Activated CD4-positive, alpha-beta memory T cell treated with anti-CD3 and anti-CD28 coated beads for 36 hours (primary cell): ENCODE data around the gene NDUFA5. TPM values are rescaled to one million over a fixed set of nuclear protein-coding genes. Genes with fewer than 3 reads are reported as not detected.

Experiments
- CTCF ChIA-PET: fragments of 350-600 bp; sonication (Branson Sonifier 250); formaldehyde crosslinking; loops from one replicate; lab custom pipeline; 2021; ENCODE audit warnings: antibody characterized with exemption, inconsistent platforms; lab: Charles Lee
- POLR2A ChIA-PET: fragments of 350-600 bp; sonication (Branson Sonifier 250); formaldehyde crosslinking; loops from one replicate; lab custom pipeline; 2021; ENCODE audit warnings: antibody characterized with exemption; lab: Charles Lee
- DNase-seq: peaks from one replicate; pipeline ENCODE4 v3.0.0-alpha.2; 2020
- H3K27ac Mint-ChIP-seq: one replicate; pipeline ENCODE4 v1.8.0; 2021; ENCODE audit warnings: mixed read lengths
- H3K27me3 Mint-ChIP-seq: one replicate; pipeline ENCODE4 v1.8.0; 2021; ENCODE audit warnings: mixed read lengths
- H3K36me3 Mint-ChIP-seq: one replicate; pipeline ENCODE4 v1.8.0; 2021; ENCODE audit warnings: mixed read lengths
- H3K4me1 Mint-ChIP-seq: one replicate; pipeline ENCODE4 v1.8.0; 2021; ENCODE audit warnings: low read depth, mixed read lengths
- H3K4me3 Mint-ChIP-seq: one replicate; pipeline ENCODE4 v1.8.0; 2021; ENCODE audit warnings: mild to moderate bottlenecking, mixed read lengths
- H3K9me3 Mint-ChIP-seq: one replicate; pipeline ENCODE4 v1.8.0; 2021; ENCODE audit warnings: mixed read lengths
- intact Hi-C: fragments of 100-400 bp; cut with micrococcal nuclease; formaldehyde crosslinking; loops from one replicate; pipeline ENCODE4 v1.15.1; 2023
- total RNA-seq, 2 experiments: library from RNA; stranded (reverse); gene quantifications; one replicate each; pipeline ENCODE4 v1.2.3, GENCODE V29; 2021

NDUFA5 gene
- total RNA-seq, 2 experiments from 2014 or later, result 57.8 to 61.0 TPM

- Mint-ChIP-seq H3K27me3 (peaks cover 17% of the 10 kb centered on the region), H3K9me3 (peaks cover 2% of the 10 kb centered on the region), H3K27ac (no peak overlapping the region), H3K4me3 (no peak overlapping the region), H3K36me3 (no peaks in the 10 kb centered on the region), H3K4me1 (no peaks in the 10 kb centered on the region)
- CTCF ChIA-PET, result no interaction called here
- no peak for DNase-seq
- intact Hi-C loops, result no loop called here
- POLR2A ChIA-PET, result no interaction called here
These were observed 58.2 kb downstream of the NDUFA5 start for GRCh38 chr7:123499211-123499970.

DNA sequence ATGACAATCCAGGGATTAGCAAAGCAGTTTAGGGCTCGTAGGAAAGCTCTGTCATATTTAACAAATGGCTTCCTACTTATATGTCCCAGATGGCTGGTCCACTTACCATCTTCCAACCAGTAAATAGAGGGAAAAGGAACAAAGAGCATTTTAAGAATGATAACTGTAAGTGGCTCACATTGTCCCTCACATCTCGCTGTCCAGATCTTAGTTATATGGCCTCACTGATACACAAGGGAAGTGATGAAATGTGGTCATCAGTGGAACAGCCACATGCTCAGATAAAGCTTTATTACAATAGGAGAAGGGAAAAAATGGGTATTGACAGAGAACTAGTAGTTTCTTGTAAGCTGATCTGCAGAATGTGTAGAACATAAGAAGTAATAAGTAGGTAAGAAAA, 59.0 kb downstream of the NDUFA5 start:
- Mint-ChIP-seq H3K4me3 (no peak overlapping the region), H3K27me3 (peaks cover 18% of the 10 kb centered on the region), H3K4me1 (no peaks in the 10 kb centered on the region), H3K9me3 (no peaks in the 10 kb centered on the region), H3K27ac (no peak overlapping the region), H3K36me3 (no peaks in the 10 kb centered on the region)
- POLR2A ChIA-PET, result no interaction called here
- DNase-seq, result no peak
- intact Hi-C loops, result no loop called here
- CTCF ChIA-PET, result no interaction called here

- intact Hi-C loops, result no loop called here
- Mint-ChIP-seq H3K27me3 (peaks cover 18% of the 10 kb centered on the region), H3K36me3 (no peaks in the 10 kb centered on the region), H3K9me3 (no peaks in the 10 kb centered on the region), H3K4me3 (no peak overlapping the region), H3K4me1 (no peaks in the 10 kb centered on the region), H3K27ac (no peak overlapping the region)
- CTCF ChIA-PET, result interaction anchor here (0.6 to 0.9 kb wide), 2 partner anchors 272 to 367 kb away, joined by 3 read pairs; no protein-coding TSS in a partner anchor
- POLR2A ChIA-PET, result no interaction called here
- no peak for DNase-seq
These were observed 59.6 kb downstream of the NDUFA5 start for GRCh38 chr7:123498031-123498430.

GRCh38 chr7:123494193-123494796, 63.3 kb downstream of the NDUFA5 start:
- intact Hi-C loops, result loop anchor here (1.0 to 2.0 kb wide), 5 partner anchors 41 to 379 kb away; no protein-coding TSS in a partner anchor
- no peaks in the 10 kb centered on the region for H3K9me3 Mint-ChIP-seq
- H3K4me1 Mint-ChIP-seq, result no peaks in the 10 kb centered on the region
- ChIA-PET POLR2A (no interaction called here), CTCF (interaction anchor here (0.7 to 2.6 kb wide), 29 partner anchors 8 to 378 kb away, joined by 3 to 19 read pairs (median 4); partner anchors contain the start of genes IQUB, NDUFA5 and WASL)
- peak; percentile 14 for DNase-seq
- H3K27ac Mint-ChIP-seq, result no peak overlapping the region
- H3K4me3 Mint-ChIP-seq, result no peak overlapping the region
- H3K36me3 Mint-ChIP-seq, result no peaks in the 10 kb centered on the region
- peaks cover 11% of the 10 kb centered on the region for H3K27me3 Mint-ChIP-seq

DNA sequence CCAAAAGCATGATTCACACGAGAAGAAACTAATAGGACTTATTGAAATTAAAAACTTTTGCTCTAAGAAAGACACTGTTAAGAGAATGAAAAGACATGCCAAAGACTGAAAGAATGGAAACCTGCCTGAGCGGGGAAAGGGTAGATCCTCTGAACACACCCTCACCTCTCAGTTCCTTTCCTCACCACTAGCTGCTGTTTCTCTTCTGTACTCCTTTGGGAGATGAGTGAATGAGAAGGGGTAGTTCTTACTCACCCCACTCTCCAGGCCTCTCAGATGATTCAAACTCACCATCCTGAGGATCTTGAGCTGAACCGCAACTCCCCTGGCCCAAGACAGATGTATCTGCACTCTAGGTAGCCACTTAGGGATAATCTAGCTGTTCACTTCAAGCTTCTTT, 65.1 kb downstream of the NDUFA5 start:
- ChIA-PET CTCF (interaction anchor here (0.7 to 2.2 kb wide), 3 partner anchors 39 to 380 kb away, joined by 3 to 7 read pairs (median 4); no protein-coding TSS in a partner anchor), POLR2A (no interaction called here)
- H3K4me1 Mint-ChIP-seq, result no peaks in the 10 kb centered on the region
- H3K9me3 Mint-ChIP-seq, result no peaks in the 10 kb centered on the region
- intact Hi-C loops, result no loop called here
- no peak overlapping the region for H3K4me3 Mint-ChIP-seq
- H3K27me3 Mint-ChIP-seq, result peaks cover 3% of the 10 kb centered on the region
- no peak for DNase-seq
- H3K27ac Mint-ChIP-seq, result no peak overlapping the region
- no peaks in the 10 kb centered on the region for H3K36me3 Mint-ChIP-seq

Other genes starting within 250 kb of the NDUFA5 start
- gene IQUB, start 23.2 kb downstream of the NDUFA5 start, total RNA-seq, result under 1 TPM in 1 of 2 experiments, not detected in 1; 0.10 TPM
- not detected for gene ASB15, start 44.0 kb upstream of the NDUFA5 start, total RNA-seq
- gene LMOD2, start 98.0 kb upstream of the NDUFA5 start, total RNA-seq, result not detected
- 1 to 10 TPM; 5.1 to 5.9 TPM for gene WASL, start 191.2 kb upstream of the NDUFA5 start, total RNA-seq